ENCODE measurements around the gene HOXC6.
"Not testable (repeated sequence)": the region's sequence is repeated elsewhere in the genome, so short reads cannot be mapped to it uniquely, and the experiment has no call there.

Gene HOXC6

GRCh38 chr12:54031480-54031879 lies 3.2 kb downstream of the HOXC6 start:
- DNase-seq, result no peak

- DNase-seq, result no peak
Measured at GRCh38 chr12:54032086-54032619, 3.9 kb downstream of the HOXC6 start.

GRCh38 chr12:54032627-54033100 lies 4.4 kb downstream of the HOXC6 start, which contains the start of gene HOXC5:
TSS of gene HOXC5 (plus strand) at chr12:54033050. CDS start at chr12:54033123, 73 bp downstream.
- no peak for DNase-seq

GRCh38 chr12:54033106-54033979 lies 5.1 kb downstream of the HOXC6 start:
- DNase-seq, result no peak

GRCh38 chr12:54033980-54034784 lies 5.9 kb downstream of the HOXC6 start:
- no peak for DNase-seq

GRCh38 chr12:54034785-54035310 lies 6.6 kb downstream of the HOXC6 start:
- no peak for DNase-seq

- no peak for DNase-seq
Measured at GRCh38 chr12:54035568-54036264, 7.5 kb downstream of the HOXC6 start.

GRCh38 chr12:54036620-54037359 lies 8.6 kb downstream of the HOXC6 start:
- DNase-seq, result no peak

GRCh38 chr12:54037360-54038283 lies 9.4 kb downstream of the HOXC6 start:
- DNase-seq, result no peak

- DNase-seq, result no peak
Measured at GRCh38 chr12:54038284-54038870, 10.1 kb downstream of the HOXC6 start.

- no peak for DNase-seq
Measured at GRCh38 chr12:54038871-54039414, 10.7 kb downstream of the HOXC6 start.

- no peak for DNase-seq
Measured at GRCh38 chr12:54039417-54040147, 11.3 kb downstream of the HOXC6 start.

- DNase-seq, result no peak
Measured at GRCh38 chr12:54040148-54040494, 11.9 kb downstream of the HOXC6 start.

- DNase-seq, result no peak
Measured at GRCh38 chr12:54040648-54041047, 12.4 kb downstream of the HOXC6 start.

GRCh38 chr12:54041097-54041690 lies 13.0 kb downstream of the HOXC6 start:
- DNase-seq, result no peak

- not testable (repeated sequence) for DNase-seq
Measured at GRCh38 chr12:54042033-54042432, 13.8 kb downstream of the HOXC6 start.

GRCh38 chr12:54042970-54043853 lies 15.0 kb downstream of the HOXC6 start:
- DNase-seq, result no peak

All from activated gamma-delta T cell (primary cell).